GM06990 (cell line): Measurements from ENCODE around the gene MPP1.

Experiments
- DNase-seq: peaks from one replicate; pipeline ENCODE4 v3.0.0-alpha.2; 2011; ENCODE audit not compliant: insufficient read length; ENCODE audit errors: extremely low read depth
- H3K27me3 ChIP-seq: replicated peaks from 2 replicates; pipeline ENCODE4 v1.6.0; 2011; ENCODE audit warnings: low read length; ENCODE audit not compliant: control insufficient read depth, insufficient read depth
- H3K36me3 ChIP-seq: 2 replicates; pipeline ENCODE4 v1.5.1; 2011; ENCODE audit warnings: low read length; ENCODE audit not compliant: control insufficient read depth, insufficient read depth
- H3K4me3 ChIP-seq: replicated peaks from 2 replicates; pipeline ENCODE4 v1.5.1; 2011; ENCODE audit warnings: low read depth, mild to moderate bottlenecking, control low read depth, low read length
- TF ChIP-seq, protein P1 (sequence below): IDR thresholded peaks from 2 replicates; pipeline ENCODE4 v1.5.1; 2011; ENCODE audit warnings: low read length, control low read depth, mild to moderate bottlenecking, inconsistent platforms; ENCODE audit not compliant: insufficient read depth, poor library complexity, severe bottlenecking

MPP1 gene

DNA sequence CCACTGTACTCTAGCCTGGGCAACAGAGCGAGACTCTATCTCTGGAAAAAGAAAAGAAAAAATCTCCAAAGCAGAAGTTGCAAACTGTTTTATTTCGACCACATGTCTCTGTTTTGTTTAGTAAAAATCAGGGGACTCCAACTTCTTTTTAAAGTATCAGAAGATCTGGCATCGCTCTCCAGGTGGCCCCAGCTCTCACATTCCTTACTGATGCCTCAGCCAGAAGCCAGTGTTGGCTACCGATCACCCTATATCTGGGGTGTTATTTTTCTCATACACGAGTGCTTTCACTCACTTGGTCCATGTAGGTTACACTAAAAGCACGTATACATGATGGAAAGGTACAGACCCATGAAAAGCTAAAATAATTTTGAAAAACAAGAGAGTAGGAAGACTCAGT, 8.3 kb downstream of the MPP1 start:
- Histone ChIP-seq H3K4me3 (no peak overlapping the region), H3K36me3 (no peaks in the 10 kb centered on the region), H3K27me3 (no peaks in the 10 kb centered on the region)
- TF ChIP-seq, protein P1, sequence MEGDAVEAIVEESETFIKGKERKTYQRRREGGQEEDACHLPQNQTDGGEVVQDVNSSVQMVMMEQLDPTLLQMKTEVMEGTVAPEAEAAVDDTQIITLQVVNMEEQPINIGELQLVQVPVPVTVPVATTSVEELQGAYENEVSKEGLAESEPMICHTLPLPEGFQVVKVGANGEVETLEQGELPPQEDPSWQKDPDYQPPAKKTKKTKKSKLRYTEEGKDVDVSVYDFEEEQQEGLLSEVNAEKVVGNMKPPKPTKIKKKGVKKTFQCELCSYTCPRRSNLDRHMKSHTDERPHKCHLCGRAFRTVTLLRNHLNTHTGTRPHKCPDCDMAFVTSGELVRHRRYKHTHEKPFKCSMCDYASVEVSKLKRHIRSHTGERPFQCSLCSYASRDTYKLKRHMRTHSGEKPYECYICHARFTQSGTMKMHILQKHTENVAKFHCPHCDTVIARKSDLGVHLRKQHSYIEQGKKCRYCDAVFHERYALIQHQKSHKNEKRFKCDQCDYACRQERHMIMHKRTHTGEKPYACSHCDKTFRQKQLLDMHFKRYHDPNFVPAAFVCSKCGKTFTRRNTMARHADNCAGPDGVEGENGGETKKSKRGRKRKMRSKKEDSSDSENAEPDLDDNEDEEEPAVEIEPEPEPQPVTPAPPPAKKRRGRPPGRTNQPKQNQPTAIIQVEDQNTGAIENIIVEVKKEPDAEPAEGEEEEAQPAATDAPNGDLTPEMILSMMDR = no peak
- no peak for DNase-seq

DNA sequence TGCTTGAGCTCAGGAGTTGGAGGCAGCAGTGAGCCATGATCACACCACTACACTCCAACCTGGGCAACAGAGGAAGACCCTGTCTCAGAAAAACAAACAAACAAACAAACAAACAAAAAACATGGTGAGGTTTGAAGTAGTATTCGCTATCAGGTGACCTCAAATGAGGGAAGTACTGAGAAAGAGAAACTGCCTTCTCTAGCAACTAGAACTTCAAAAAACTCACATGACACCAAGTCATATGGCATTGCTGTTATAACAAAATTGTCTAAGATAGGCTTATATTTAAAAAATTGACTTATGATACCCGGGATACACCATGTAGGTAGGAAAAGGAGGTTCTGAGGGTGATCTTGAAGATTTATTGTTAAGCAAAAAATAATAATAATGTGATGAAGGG, 10.3 kb downstream of the MPP1 start:
- no peak for DNase-seq
- Histone ChIP-seq H3K36me3 (no peaks in the 10 kb centered on the region), H3K27me3 (no peaks in the 10 kb centered on the region), H3K4me3 (no peak overlapping the region)
- TF ChIP-seq, protein P1 = no peak

DNA sequence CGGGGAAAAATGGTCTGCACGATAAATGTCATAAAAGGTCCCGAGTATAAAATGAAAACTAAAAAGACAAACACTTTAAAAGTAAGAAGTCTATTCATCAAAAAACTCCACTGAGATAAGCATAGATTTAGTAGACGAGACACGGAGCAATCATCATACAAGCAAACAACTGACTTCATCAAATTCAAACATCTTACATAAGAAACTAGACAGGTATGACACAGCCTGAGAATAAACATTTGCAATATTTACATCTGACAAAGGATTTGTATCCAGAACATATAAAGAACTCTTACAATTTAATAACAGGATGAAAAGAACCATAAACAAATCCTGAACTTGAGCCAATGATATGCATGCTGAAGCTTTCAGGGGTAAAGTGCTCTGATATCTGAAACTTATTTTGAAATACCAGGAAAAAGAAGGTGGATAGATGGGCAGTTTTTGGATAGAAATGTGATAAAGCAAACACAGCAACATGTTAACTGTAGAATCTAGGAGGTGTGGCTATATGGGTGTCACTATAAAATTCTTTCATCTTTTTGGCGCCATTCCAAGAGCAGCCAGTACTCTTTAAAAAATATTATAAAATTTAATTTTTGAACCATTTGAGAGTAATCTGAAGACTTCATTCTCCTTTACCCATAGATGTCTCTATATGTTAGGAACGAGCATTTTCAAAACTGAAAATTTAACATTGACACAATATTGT, 12.0 kb downstream of the MPP1 start:
- Histone ChIP-seq H3K36me3 (no peaks in the 10 kb centered on the region), H3K27me3 (no peaks in the 10 kb centered on the region), H3K4me3 (no peak overlapping the region)
- no peak for DNase-seq
- TF ChIP-seq, protein P1 = no peak

DNA sequence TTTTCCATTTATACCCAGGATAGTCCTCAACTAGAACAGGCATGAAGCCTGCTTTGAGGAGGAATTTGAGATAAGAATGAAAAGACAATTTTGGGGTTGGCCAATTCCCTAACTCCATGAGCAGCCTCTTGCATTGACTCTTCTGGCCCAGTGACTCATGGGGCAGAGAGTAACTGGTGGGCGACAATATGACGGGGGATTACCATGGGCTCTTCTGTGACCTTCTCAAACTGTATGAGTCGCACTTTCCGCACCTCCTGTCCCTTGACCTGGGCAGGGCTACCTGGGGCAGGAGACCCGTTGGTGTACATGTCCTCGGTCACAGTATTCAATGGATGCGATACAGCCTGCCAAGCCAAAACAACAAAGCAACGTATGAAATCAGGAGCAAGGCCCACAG, 13.3 kb downstream of the MPP1 start:
- no peak overlapping the region for H3K4me3 ChIP-seq
- no peaks in the 10 kb centered on the region for H3K36me3 ChIP-seq
- DNase-seq = no peak
- no peaks in the 10 kb centered on the region for H3K27me3 ChIP-seq
- TF ChIP-seq, protein P1 = no peak

DNA sequence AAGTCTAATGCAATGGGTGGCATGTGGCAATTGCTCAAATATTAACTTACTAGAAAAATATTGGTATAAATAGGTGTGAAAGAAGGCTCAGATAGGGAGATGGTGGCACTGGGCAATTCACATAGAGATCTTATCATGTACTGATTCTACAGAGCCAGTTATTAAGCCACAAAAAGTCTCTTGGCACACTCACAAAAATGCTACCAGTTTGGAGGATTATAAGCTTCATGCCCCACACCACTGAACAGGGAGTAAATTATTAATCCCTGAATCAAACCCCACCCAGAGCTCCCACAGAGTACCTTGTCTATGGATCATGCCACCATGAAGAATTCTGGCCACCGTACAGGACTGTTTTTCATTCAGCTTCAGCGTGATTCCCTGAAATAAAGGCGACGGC, 13.8 kb downstream of the MPP1 start:
- Histone ChIP-seq H3K4me3 (no peak overlapping the region), H3K36me3 (no peaks in the 10 kb centered on the region), H3K27me3 (no peaks in the 10 kb centered on the region)
- no peak for DNase-seq
- TF ChIP-seq, protein P1 = no peak

DNA sequence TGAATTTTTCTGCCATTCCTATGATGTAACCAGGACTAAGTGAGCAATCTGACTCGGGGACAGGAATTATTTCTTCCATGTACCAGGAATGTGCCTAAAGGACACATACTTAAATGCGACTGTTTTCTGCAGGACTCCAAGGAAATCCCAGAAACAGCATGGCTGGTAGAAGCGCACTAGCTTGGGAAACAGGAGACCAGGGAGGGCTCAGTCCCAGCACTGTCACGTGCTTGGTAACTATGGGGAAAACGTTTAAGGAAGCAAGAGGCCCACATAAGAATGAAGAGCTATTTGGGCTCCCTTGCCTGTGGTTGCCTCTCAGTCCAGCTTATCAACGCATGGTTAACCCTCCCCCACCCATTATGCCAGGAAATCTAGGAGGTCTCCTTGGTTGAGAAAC, 19.6 kb downstream of the MPP1 start:
- no peaks in the 10 kb centered on the region for H3K27me3 ChIP-seq
- TF ChIP-seq, protein P1 = no peak
- DNase-seq = no peak
- no peaks in the 10 kb centered on the region for H3K36me3 ChIP-seq
- H3K4me3 ChIP-seq = no peak overlapping the region
